Activated CD8-positive, alpha-beta memory T cell treated with anti-CD3 and anti-CD28 coated beads for 48 hours (primary cell): Measurements from ENCODE around the gene PRSS38.
"Not testable (repeated sequence)": the region's sequence is repeated elsewhere in the genome, so short reads cannot be mapped to it uniquely, and the experiment has no call there.

ENCODE experiments used
- DNase-seq, 3 experiments: peaks; one replicate each; pipeline ENCODE4 v3.0.0-alpha.2; 2020; ENCODE audit warnings: low read depth in 2 of 3, low spot score in 2 of 3

The PRSS38 gene

GRCh38 chr1:227844320-227845146, 29.1 kb downstream of the PRSS38 start:
- DNase-seq = no peak

GRCh38 chr1:227845147-227845458, 29.6 kb downstream of the PRSS38 start:
- DNase-seq = no peak

DNA sequence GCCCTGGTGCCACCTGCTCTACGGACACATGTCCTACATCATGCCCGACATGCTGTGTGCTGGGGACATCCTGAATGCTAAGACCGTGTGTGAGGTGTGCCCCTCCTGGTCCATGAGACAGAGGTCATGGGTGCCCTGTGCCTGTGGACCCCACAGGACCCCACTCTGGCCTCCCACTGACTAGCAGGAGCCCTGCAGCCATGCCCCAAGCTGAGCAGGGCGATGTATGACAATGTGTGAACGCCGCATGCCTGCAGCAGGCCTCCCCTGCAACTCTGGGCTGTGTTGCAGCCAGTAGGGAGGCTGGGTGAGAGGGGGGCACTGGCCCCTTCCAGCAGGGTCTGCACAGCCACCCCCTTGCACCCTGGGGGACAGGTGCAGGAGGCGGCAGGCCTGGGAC, 30.0 kb downstream of the PRSS38 start:
- DNase-seq = no peak

DNA sequence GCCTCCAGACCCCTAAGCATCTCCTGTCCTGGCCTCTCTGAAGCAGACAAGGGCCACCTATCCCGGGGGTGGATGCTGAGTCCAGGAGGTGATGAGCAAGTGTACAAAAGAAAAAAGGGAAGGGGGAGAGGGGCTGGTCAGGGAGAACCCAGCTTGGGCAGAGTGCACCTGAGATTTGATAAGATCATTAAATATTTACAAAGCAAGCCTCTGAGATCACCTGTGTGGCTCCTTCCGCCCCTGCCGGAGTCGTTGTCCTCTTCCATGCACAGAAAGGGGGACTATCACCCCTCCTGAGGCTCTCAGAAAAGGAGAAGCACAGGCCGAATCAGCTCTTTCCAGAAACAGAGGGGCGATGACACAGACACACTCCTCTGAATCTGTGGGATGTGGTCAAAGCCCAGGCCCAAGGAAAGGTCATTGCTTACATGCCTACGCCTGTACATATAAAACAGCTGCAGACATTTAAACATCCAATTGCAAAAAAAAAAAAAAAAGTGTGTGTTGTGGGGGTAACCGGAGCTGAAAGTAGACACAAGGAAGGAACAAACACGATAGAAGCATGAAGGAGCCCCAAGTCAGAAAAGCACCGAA, 30.9 kb downstream of the PRSS38 start:
- DNase-seq = no peak

- not testable (repeated sequence) for DNase-seq
Measured at GRCh38 chr1:227847046-227847445, 31.6 kb downstream of the PRSS38 start.

DNA sequence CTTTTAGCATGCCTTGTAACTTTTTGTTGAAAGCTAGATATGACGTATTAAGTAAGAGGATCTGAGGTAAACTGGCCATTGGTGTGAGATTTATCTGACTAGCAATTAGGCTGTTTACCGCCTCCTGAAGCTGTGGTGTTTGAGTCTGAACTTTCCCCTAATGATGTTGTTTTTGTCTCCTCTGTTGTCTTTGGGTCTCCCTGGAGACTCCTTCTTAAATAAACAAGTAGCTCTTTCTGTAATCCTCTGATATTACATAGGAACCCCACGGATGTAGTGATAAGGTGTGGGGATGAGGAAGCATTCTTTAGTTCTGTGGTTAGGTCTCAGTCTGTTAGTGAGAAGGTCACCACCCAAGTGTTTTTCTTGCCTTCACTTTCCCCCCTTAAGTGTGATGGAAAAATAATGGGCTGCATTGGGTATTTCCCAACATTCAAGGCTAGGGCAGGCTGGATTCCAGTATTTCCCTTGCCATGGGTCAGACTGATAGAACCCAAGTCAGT, 33.0 kb downstream of the PRSS38 start:
- DNase-seq = no peak

GRCh38 chr1:227849251-227849650, 33.8 kb downstream of the PRSS38 start:
- no peak for DNase-seq

DNA sequence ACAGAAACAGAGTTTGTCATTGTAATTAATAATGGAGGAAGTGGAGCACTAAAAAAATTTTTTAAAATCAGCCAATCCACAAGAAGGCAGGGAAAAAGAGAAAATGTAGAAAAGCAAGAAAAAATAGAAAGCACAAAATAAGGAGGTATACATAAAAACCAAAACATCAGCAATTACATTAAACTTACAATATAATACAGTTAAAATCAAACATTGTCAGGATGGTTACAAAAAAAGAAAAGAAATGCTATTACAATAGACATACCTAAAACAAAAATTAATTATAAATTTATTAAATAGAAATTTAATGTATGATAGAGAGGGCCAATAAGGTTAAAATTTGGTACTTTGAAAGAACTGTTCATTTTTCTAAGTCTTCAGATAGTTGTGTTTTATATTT, 38.7 kb downstream of the PRSS38 start:
- DNase-seq = no peak

- DNase-seq = no peak
Measured at GRCh38 chr1:227855687-227856086, 40.2 kb downstream of the PRSS38 start.

- no peak for DNase-seq
Measured at GRCh38 chr1:227856147-227856858, 40.8 kb downstream of the PRSS38 start.

GRCh38 chr1:227864882-227865281, 49.4 kb downstream of the PRSS38 start:
- DNase-seq = no peak

DNA sequence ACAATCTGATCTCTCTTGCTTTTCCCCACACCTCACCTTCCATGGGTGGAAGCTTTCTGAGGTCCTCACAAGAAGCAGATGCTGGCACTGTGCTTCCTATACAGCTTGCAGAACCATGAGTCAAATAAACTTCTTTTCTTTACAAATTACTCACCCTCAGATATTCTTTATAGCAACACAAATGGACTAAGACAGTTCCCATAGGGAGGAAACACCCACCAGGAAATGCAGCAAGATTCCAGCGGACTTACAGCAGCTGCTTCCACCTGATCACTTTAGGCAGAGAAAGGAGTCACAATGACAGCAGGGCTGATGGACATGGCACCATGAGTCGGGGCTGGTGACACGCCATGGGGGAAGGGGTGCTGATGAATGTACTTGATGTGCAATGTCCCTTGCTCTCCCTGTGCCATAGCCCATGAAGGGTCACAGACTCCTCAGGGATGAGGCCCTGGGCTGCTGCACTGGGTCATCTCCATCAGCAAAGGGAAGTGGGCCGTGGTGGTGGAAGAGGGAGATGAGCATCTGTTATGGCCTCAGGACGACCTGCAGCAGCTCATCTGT, 53.9 kb downstream of the PRSS38 start:
- no peak for DNase-seq

DNA sequence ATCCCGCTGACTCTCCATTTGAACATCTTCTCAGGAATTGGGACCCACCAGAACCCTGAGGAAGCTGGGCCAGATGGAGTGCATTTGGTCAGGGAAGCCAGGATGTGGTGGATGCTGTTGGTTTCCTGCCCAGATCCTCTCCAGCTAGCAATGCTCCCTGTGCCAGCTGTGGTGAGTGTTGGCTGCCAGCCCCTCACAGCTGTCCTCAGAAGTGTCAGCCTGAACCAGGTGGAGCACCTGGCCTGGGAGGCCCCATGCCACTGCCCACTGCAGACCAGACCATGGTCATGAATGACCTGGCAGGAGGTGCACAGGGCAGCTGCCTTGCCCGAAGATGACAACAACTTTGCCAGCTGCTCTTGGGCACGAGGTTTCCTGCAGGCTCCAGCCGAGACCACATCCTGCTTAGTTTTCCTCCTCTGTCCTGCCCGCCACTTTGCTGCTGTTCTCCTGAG, 54.4 kb downstream of the PRSS38 start:
- DNase-seq = no peak

DNA sequence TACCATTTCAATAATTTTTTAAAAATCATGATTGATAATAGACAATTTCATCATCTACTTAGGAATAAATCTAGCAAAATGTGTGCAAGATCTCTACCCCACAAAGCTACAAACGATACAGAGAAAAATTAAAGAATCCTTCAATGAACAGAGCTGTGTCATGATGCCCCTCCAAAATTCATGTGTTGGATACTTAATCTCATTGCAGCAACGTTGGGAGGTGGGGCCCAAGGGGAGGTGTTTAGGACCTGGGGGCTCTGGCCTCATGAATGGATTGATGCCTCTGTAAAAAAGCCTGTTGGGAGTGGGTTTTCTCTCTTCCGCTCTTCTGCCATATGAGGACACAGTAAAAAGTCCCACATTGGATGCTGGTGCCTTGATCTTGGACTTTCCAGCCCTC, 54.9 kb downstream of the PRSS38 start:
- DNase-seq = no peak

DNA sequence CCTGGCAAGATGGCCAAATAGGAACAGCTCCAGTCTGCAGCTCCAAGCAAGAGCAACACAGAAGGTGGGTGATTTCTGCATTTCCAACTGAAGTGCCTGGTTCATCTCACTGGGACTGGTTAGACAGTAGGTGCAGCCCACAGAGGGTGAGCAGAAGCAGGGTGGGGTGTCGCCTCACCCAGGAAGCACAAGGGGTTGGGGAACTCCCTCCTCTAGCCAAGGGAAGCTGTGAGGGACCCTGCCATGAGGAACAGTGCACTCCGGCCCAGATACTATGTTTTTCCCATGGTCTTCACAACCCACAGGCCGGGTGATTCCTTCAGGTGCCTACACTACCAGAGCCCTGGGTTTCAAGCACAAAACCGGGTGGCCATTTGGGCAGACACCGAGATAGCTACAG, 56.4 kb downstream of the PRSS38 start:
- DNase-seq = not testable (repeated sequence)

- not testable (repeated sequence) for DNase-seq
Measured at GRCh38 chr1:227877810-227878209, 62.3 kb downstream of the PRSS38 start.

- no peak for DNase-seq
Measured at GRCh38 chr1:227880342-227880924, 65.0 kb downstream of the PRSS38 start.

DNA sequence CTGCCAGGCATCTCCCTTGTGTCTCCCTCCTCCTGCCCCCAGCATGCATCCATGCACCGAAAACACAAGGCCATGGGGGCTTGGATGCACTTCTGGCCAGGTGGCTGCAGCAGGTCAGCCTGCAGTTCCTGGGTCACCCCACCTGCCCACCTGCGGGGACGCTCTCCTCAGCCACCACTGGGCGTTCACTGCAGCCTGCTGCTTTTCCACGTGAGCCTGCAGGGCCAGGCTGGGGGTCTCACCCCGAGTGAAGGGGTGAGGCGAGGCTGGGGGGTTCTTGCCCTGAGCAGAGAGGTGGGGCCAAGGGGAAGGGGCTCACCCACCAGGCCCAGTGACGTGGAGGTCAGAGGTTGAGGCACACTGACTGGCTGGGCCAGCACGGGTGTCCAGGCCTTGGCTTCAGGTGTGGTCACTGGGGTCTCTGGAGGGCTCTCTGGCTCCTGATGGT, 67.6 kb downstream of the PRSS38 start:
- no peak for DNase-seq

DNA sequence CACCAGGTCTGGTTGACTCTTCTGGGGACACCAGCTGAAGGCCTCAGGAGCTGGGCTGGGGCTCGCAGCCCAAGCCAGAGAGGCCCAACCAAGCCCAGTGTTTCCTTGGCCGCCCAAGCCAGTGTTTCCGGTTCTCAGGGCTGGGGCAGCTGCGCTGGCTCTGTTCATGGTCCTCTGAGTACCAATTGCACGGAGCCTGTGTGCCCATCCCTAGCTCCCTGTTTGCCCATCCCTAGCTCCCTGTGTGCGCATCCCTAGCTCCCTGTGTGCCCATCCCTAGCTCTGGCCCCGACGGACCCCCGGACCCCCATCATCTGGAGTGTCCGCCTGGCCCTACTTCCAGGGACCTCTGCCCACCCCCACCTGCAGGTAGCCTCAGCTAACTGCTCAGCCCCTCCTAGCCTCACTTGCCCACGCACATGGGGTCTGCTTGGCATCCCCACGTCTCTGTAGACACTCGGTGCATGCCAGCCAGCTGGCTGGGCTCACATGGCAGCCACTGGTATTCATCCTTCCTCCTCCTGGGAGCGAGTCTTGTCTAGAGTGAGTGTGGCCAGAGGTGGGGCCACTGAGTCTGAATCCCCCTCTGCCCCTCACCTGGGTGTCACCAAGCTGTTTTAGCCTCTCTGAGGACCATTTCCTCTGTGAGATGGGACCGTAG, 68.3 kb downstream of the PRSS38 start:
- DNase-seq = no peak

GRCh38 chr1:227884370-227885134, 69.1 kb downstream of the PRSS38 start:
- DNase-seq = peak in 1 of 3 experiments; percentile 0
